ENCODE results near the gene SNX5. TPM values are rescaled to one million over a fixed set of nuclear protein-coding genes. Genes with fewer than 3 reads are reported as not detected.

SNX5 gene
- total and polyA plus RNA-seq, 2 of the 13 experiments (the other 11 are each of a cell fraction or from before 2014, with no cell fraction given) = 664 to 1,040 TPM

DNA sequence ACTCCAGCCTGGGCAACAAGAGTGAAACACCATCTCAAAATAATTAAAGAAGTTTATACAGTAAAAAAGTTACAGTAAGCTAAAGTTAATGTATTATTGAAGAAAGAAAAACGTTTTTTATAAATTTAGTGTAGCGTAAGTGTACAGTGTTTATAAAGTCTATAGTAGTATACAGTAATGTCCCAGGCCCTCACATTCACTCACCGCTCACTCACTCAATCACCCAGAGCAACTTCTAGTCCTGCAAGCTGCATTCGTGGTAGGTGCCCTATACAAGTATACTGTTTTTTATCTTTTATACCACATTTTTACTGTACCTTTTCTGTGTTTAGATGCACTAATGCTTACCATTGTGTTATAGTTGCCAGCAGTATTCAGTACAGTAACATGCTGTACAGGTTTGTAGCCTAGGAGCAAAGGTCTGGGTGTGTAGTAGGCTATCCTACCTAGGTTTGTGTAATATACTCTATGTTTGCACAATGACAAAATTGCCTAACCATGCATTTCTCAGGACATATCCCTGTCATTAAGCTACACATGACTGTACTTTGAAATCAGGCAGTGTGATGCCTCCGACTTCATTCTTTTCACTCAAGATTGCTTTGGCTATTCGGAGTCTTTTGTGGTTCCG is 16.9 kb upstream of the SNX5 start (continued):
- TF ChIP-seq NCOR1 (IDR thresholded peaks at IDR 0.05; ENCODE audit: borderline replicate concordance, low read length) = peak; percentile 95
- TF ChIP-seq U2AF1 (optimal IDR thresholded peaks at IDR 0.05; ENCODE audit: low read depth, low read length) = no peak
- TF ChIP-seq ZNF367 (CRISPR knock-in tag; IDR thresholded peaks at IDR 0.05; ENCODE audit: borderline replicate concordance) = no peak
- TF ChIP-seq BCL6 (CRISPR knock-in tag; IDR thresholded peaks at IDR 0.05) = peak; percentile 84
- TF ChIP-seq, protein P1, sequence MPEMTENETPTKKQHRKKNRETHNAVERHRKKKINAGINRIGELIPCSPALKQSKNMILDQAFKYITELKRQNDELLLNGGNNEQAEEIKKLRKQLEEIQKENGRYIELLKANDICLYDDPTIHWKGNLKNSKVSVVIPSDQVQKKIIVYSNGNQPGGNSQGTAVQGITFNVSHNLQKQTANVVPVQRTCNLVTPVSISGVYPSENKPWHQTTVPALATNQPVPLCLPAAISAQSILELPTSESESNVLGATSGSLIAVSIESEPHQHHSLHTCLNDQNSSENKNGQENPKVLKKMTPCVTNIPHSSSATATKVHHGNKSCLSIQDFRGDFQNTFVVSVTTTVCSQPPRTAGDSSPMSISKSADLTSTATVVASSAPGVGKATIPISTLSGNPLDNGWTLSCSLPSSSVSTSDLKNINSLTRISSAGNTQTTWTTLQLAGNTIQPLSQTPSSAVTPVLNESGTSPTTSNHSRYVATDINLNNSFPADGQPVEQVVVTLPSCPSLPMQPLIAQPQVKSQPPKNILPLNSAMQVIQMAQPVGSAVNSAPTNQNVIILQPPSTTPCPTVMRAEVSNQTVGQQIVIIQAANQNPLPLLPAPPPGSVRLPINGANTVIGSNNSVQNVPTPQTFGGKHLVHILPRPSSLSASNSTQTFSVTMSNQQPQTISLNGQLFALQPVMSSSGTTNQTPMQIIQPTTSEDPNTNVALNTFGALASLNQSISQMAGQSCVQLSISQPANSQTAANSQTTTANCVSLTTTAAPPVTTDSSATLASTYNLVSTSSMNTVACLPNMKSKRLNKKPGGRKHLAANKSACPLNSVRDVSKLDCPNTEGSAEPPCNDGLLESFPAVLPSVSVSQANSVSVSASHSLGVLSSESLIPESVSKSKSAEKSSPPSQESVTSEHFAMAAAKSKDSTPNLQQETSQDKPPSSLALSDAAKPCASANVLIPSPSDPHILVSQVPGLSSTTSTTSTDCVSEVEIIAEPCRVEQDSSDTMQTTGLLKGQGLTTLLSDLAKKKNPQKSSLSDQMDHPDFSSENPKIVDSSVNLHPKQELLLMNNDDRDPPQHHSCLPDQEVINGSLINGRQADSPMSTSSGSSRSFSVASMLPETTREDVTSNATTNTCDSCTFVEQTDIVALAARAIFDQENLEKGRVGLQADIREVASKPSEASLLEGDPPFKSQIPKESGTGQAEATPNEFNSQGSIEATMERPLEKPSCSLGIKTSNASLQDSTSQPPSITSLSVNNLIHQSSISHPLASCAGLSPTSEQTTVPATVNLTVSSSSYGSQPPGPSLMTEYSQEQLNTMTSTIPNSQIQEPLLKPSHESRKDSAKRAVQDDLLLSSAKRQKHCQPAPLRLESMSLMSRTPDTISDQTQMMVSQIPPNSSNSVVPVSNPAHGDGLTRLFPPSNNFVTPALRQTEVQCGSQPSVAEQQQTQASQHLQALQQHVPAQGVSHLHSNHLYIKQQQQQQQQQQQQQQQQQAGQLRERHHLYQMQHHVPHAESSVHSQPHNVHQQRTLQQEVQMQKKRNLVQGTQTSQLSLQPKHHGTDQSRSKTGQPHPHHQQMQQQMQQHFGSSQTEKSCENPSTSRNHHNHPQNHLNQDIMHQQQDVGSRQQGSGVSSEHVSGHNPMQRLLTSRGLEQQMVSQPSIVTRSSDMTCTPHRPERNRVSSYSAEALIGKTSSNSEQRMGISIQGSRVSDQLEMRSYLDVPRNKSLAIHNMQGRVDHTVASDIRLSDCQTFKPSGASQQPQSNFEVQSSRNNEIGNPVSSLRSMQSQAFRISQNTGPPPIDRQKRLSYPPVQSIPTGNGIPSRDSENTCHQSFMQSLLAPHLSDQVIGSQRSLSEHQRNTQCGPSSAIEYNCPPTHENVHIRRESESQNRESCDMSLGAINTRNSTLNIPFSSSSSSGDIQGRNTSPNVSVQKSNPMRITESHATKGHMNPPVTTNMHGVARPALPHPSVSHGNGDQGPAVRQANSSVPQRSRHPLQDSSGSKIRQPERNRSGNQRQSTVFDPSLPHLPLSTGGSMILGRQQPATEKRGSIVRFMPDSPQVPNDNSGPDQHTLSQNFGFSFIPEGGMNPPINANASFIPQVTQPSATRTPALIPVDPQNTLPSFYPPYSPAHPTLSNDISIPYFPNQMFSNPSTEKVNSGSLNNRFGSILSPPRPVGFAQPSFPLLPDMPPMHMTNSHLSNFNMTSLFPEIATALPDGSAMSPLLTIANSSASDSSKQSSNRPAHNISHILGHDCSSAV (CRISPR knock-in tag; IDR thresholded peaks at IDR 0.05; ENCODE audit: borderline replicate concordance) = no peak
- peak; percentile 78 for TF ChIP-seq ZBTB20 (CRISPR knock-in tag; IDR thresholded peaks at IDR 0.05; ENCODE audit: borderline replicate concordance, low read depth)
- TF ChIP-seq ATM (IDR thresholded peaks at IDR 0.05; ENCODE audit: borderline replicate concordance) = peak; percentile 83; the same call in 1 of the 2 replicates
- TF ChIP-seq, protein P2, sequence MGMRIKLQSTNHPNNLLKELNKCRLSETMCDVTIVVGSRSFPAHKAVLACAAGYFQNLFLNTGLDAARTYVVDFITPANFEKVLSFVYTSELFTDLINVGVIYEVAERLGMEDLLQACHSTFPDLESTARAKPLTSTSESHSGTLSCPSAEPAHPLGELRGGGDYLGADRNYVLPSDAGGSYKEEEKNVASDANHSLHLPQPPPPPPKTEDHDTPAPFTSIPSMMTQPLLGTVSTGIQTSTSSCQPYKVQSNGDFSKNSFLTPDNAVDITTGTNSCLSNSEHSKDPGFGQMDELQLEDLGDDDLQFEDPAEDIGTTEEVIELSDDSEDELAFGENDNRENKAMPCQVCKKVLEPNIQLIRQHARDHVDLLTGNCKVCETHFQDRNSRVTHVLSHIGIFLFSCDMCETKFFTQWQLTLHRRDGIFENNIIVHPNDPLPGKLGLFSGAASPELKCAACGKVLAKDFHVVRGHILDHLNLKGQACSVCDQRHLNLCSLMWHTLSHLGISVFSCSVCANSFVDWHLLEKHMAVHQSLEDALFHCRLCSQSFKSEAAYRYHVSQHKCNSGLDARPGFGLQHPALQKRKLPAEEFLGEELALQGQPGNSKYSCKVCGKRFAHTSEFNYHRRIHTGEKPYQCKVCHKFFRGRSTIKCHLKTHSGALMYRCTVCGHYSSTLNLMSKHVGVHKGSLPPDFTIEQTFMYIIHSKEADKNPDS (CRISPR knock-in tag; IDR thresholded peaks at IDR 0.05) = peak; percentile 86
- peak; percentile 98 for TF ChIP-seq FOXA3 (CRISPR knock-in tag; IDR thresholded peaks at IDR 0.05)
- TF ChIP-seq, protein P3, sequence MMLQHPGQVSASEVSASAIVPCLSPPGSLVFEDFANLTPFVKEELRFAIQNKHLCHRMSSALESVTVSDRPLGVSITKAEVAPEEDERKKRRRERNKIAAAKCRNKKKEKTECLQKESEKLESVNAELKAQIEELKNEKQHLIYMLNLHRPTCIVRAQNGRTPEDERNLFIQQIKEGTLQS (CRISPR knock-in tag; IDR thresholded peaks at IDR 0.05) = peak; percentile 78; the same call in 1 of the 2 replicates
- 0 out of 2 replicates have a peak, but pooled peaks have one; percentile 69 for TF ChIP-seq NFIC (IDR thresholded peaks at IDR 0.05; ENCODE audit: low read length)
- TF ChIP-seq SSRP1 (CRISPR knock-in tag; IDR thresholded peaks at IDR 0.05) = peak; percentile 74; the same call in 1 of the 2 replicates
- peak; percentile 34 for TF ChIP-seq RBM22 (optimal IDR thresholded peaks at IDR 0.05; ENCODE audit: low read length)
- TF ChIP-seq, protein P4, sequence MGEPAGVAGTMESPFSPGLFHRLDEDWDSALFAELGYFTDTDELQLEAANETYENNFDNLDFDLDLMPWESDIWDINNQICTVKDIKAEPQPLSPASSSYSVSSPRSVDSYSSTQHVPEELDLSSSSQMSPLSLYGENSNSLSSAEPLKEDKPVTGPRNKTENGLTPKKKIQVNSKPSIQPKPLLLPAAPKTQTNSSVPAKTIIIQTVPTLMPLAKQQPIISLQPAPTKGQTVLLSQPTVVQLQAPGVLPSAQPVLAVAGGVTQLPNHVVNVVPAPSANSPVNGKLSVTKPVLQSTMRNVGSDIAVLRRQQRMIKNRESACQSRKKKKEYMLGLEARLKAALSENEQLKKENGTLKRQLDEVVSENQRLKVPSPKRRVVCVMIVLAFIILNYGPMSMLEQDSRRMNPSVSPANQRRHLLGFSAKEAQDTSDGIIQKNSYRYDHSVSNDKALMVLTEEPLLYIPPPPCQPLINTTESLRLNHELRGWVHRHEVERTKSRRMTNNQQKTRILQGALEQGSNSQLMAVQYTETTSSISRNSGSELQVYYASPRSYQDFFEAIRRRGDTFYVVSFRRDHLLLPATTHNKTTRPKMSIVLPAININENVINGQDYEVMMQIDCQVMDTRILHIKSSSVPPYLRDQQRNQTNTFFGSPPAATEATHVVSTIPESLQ (CRISPR knock-in tag; conservative IDR thresholded peaks at IDR 0.05) = 0 out of 2 replicates have a peak, but pooled peaks have one; percentile 65
- TF ChIP-seq, protein P5, sequence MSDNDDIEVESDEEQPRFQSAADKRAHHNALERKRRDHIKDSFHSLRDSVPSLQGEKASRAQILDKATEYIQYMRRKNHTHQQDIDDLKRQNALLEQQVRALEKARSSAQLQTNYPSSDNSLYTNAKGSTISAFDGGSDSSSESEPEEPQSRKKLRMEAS (IDR thresholded peaks at IDR 0.05) = peak; percentile 86
- peak; percentile 45 for TF ChIP-seq ZMYM4 (CRISPR knock-in tag; IDR thresholded peaks at IDR 0.05)
- TF ChIP-seq KLF6 (CRISPR knock-in tag; IDR thresholded peaks at IDR 0.05) = 0 out of 2 replicates have a peak, but pooled peaks have one; percentile 62
